ENCODE data around the gene P2RY8. TPM values are rescaled to one million over a fixed set of nuclear protein-coding genes. Genes with fewer than 3 reads are reported as not detected.
"Not testable (repeated sequence)": the region's sequence is repeated elsewhere in the genome, so short reads cannot be mapped to it uniquely, and the experiment has no call there.

Gene P2RY8
- total RNA-seq, 2 donors from 2014 or later = 18.9 TPM

DNA sequence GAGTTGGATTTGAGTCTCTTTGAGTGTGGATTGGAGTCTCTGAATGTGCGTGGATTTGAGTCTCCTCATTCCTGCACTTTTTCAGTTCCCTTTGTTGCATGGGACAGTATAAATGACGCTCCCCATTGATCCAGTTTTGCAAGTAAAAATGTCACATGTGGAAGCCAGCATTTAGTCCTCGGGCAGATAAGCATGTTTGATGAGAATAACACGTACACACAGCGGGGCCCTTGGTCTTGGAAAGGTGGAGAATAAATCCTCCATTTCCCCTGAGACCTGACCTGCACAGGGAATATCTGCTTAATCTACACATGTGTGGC lies 8.1 kb downstream of the P2RY8 start:
- Mint-ChIP-seq H3K9me3 (no peaks in the 10 kb centered on the region), H3K36me3 (no peaks in the 10 kb centered on the region), H3K27ac (no peak overlapping the region)
- DNase-seq (ENCODE audit: low spot score in 2 of 2) (no peak), ATAC-seq (no peak)

DNA sequence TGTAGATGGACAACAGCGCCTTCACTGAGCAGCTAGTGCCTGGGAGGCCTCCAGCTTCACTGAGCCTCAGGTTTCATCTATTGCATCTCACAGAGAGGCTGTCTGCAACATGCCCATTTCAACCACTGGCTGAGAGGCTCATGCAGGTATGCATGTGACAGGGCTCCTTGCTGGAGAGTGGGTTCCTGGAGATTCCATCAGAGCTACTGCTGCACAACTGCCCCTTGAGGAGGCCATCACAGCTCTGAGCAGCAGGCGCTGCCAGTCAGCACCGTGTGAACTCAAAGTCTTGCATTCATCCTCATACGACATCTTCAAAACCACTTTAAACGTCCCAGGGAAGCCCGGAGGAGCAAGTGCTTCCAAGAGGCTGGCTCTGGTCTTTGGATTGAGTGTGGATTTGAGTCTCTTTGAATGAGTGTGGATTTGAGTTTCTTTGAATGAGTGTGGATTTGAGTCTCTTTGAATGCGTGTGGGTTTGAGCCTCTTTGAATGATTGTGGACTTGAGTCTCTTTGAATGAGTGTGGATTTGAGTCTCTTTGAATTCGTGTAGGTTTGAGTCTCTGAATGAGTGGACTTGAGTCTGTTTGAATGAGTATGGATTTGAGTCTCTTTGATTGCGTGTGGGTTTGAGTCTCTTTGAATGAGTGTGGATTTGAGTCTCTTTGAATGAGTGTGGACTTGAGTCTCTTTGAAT lies 8.7 kb downstream of the P2RY8 start:
- H3K9me3 Mint-ChIP-seq = no peaks in the 10 kb centered on the region
- peak; percentile 71 to 90 for ATAC-seq
- DNase-seq (ENCODE audit: low spot score in 2 of 2) = peak in 1 of 2 donors; percentile 55
- no peaks in the 10 kb centered on the region for H3K36me3 Mint-ChIP-seq
- no peak overlapping the region for H3K27ac Mint-ChIP-seq

DNA sequence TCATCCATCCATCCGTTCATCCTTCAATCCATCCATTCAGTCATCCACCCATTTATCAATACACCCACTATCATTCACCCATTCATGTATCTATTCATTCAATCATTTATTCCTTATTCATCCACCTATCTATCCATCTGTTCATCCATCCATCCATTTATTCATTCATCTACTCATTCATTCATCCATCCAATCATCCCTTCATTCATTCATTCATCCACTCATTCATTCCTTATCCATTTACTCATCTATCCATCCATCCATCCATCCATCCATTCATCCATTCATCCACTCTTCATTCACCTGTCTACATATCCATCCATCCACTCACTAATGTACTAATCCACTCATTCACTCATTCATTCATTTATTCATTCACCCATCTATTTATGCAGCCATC lies 9.5 kb downstream of the P2RY8 start:
- no peak for DNase-seq (ENCODE audit: low spot score in 2 of 2)
- Mint-ChIP-seq H3K9me3 (no peaks in the 10 kb centered on the region), H3K36me3 (no peaks in the 10 kb centered on the region), H3K27ac (no peak overlapping the region)
- ATAC-seq = no peak

DNA sequence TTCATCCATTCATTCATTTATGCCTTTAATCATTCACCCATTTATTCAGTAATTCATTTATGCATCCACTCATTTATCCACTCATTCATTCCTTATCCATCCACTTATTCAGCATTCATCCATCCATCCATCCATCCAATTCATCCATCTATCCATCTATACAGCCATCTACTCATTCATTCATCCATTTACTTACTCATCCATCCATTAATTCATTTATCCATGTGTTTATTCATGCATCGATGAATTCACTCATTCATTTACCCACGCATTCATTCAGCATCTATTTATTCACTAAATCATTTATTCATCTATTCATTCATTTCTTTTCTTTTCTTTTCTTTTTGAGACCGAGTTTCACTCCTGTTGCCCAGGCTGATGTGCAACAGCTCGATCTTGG lies 10.4 kb downstream of the P2RY8 start:
- Mint-ChIP-seq H3K27ac (no peak overlapping the region), H3K9me3 (no peaks in the 10 kb centered on the region), H3K36me3 (no peaks in the 10 kb centered on the region)
- ATAC-seq = no peak
- no peak for DNase-seq (ENCODE audit: low spot score in 2 of 2)

DNA sequence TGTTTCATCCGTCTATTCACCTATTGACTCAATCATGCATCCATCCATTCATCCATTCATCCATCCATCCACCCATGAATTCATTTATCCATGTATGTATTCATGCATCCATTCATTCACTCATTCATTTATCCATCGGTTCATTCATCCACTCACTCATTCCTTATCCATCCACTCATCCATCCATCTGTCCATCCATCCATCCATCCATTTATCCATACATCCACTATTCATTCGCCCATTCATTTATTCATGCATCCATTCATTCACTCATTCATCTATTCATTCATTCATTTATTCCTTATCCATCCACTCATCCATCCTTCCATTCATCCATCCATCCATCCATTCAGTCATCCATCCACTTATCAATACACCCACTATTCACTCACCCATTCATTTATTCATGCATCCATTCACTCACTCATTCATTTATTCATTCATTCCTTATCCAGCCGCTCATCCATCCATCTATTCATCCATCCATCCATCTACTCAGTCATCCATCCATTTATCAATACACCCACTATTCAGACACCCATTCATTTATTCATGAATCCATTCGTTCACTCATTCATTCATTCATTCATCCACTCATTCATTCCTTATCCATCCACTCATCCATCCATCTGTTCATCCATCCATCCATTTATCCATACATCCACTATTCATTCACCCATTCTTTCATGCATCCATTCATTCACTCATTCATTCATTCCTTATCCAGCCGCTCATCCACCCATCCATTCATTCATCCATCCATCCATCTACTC lies 11.2 kb downstream of the P2RY8 start:
- Mint-ChIP-seq H3K27ac (no peak overlapping the region), H3K36me3 (peaks cover 5% of the 10 kb centered on the region in 2 donors), H3K9me3 (no peaks in the 10 kb centered on the region)
- ATAC-seq (no peak), DNase-seq (ENCODE audit: low spot score in 2 of 2) (no peak)

DNA sequence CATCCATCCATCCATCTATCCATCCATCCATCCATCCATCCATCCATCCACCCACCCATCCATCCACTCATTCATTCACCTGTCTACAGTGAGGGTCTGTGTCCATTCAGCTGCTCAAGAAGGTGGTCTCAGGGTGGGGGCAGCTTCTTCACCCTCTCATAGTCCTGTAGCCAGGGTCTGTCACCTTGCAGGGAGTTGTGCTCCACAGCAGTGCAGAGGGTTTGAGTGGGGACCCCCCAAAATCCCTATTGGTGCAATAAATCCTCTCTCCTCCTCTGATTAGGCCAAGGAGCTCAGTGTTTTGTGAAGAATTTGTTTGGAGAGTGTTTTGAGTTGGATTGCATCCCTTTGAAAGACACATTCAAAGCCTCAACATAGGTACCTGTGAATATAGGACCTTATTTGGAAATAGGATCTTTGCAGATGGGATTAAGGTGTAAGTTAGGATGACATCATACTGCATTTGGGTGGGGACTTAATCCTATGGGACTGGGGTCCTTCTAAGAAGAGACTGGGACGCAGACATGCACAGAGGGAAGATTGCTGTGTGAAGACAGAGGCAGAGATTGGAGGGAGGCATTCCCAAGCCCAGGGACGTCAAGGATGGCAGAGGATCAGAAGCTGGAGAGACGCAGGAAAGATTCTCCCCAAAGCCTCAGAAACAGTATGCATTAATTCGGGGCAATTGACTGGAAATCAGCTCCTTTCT lies 12.0 kb downstream of the P2RY8 start:
- ATAC-seq (no peak), DNase-seq (ENCODE audit: low spot score in 2 of 2) (no peak)
- Mint-ChIP-seq H3K27ac (no peak overlapping the region), H3K36me3 (peaks cover 10 to 11% of the 10 kb centered on the region in 2 donors), H3K9me3 (peaks cover 5 to 7% of the 10 kb centered on the region in 2 donors)

DNA sequence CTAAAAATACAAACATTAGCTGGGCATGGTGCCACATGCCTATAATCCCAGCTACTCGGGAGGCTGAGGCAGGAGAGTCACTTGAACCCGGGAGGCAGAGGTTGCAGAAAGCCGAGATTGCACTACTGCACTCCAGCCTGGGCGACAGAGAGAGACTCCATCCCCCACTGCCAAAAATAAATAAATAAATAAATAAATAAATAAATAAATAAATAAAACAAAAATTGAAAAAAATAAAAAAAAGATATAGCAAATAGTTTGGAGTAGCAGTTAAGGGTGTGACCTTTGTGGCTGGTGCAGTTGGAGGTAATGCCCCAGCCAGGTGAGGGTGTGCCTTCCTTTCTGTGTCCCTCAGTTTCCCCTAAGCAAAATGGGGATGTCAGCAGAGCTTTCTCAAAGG lies 14.1 kb downstream of the P2RY8 start:
- Mint-ChIP-seq H3K36me3 (peaks cover 16 to 29% of the 10 kb centered on the region in 2 donors), H3K9me3 (peaks cover 7 to 23% of the 10 kb centered on the region in 2 donors)
- not testable (repeated sequence) for ATAC-seq; H3K27ac Mint-ChIP-seq; DNase-seq (ENCODE audit: low spot score in 2 of 2)

DNA sequence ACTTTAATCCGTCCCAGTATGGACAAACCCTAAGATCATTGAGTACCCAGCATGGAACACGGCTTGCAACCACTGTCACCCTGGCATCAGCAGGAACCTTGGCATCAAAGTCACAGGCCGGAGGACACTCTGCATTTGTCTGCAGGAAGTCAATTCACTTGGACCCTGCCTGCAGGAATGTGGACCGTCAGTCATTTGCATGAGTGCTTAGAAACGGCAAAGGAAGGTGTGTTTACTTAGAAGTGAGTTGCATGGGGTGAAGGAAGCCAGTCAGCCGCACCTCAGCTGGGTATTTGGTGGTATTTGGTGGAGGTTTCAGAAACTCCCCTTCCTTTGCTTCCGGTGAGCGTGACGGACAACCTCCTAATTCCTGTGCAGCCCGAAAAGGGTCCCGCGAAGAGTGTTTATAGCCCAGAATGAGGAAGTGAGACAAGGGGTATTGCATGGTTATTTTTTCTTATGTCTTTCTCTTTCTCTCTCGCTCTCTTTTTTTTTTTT lies 15.5 kb downstream of the P2RY8 start:
- H3K36me3 Mint-ChIP-seq = peaks cover 16 to 29% of the 10 kb centered on the region in 2 donors
- H3K27ac Mint-ChIP-seq = peak overlapping the region; percentile 81 to 87
- DNase-seq (ENCODE audit: low spot score in 2 of 2) = peak; percentile 44 to 69
- H3K9me3 Mint-ChIP-seq = peaks cover 7 to 23% of the 10 kb centered on the region in 2 donors
- peak; percentile 83 to 91 for ATAC-seq

DNA sequence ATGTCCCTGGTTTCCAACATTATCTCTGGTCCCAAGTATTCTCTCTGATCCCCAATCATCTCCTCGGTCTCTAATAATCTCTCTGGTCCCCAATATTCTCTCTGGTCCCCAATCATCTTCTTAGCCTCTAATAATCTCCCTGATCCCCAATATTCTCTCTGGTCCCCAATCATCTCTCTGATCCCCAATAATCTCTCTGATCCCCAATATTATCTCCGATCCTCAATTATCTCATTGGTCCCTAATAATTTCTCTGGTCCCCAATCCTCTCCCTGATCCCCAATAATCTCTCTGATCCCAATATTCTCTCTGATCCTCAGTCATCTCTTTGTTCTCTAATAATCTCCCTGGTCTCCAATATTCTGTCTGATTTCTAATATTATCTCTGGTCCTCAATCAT lies 16.6 kb downstream of the P2RY8 start:
- H3K36me3 Mint-ChIP-seq = peaks cover 16 to 29% of the 10 kb centered on the region in 2 donors
- H3K9me3 Mint-ChIP-seq = peaks cover 7 to 23% of the 10 kb centered on the region in 2 donors
- DNase-seq (ENCODE audit: low spot score in 2 of 2) = no peak
- H3K27ac Mint-ChIP-seq = peak overlapping the region; percentile 87 to 91
- ATAC-seq = no peak

DNA sequence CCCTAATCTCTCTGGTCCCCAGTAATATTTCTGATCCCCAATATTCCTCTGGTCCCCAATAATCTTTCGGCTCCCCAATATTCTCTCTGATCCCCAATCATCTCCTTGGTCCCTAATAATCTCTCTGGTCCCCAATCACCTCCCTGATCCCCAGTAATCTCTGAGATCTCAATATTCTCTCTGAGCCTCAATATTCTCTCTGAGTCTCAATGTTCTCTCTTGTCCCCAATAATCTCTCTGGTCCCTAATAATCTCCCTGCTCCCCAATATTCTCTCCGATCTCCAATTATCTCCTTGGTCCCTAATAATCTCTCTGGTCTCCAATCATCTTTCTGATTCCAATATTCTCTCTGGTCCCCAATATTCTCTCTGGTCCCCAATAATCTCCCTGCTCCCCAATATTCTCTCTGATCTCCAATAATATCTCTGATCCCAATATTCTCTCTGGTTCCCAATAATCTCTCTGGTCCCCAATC lies 17.9 kb downstream of the P2RY8 start:
- H3K27ac Mint-ChIP-seq = peak overlapping the region in 1 of 2 donors; percentile 44
- DNase-seq (ENCODE audit: low spot score in 2 of 2) (no peak), ATAC-seq (no peak)
- H3K36me3 Mint-ChIP-seq = peaks cover 16 to 30% of the 10 kb centered on the region in 2 donors
- peaks cover 7 to 24% of the 10 kb centered on the region in 2 donors for H3K9me3 Mint-ChIP-seq

DNA sequence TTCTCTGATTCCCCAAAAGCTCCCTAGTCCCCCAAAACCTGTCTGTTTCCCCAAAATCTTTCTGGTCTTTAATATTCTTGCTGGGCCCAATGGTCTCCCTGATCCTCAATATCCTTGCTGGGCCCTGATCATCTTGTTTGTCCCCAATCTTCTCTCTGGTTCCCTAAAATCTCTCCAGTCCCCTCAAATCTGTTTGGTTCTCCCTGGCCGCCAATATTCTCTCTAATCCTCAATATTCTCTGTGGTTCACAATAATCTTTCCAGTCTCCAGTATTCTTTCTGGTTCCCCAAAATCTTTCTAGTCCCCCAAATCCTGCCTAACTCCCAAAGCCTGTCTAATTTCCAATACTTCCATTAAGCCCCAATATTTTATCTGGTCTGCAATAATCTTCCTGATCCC lies 18.5 kb downstream of the P2RY8 start:
- peaks cover 20 to 36% of the 10 kb centered on the region in 2 donors for H3K36me3 Mint-ChIP-seq
- DNase-seq (ENCODE audit: low spot score in 2 of 2) (no peak), ATAC-seq (no peak)
- peak overlapping the region in 1 of 2 donors; percentile 44 for H3K27ac Mint-ChIP-seq
- peaks cover 11 to 29% of the 10 kb centered on the region in 2 donors for H3K9me3 Mint-ChIP-seq

DNA sequence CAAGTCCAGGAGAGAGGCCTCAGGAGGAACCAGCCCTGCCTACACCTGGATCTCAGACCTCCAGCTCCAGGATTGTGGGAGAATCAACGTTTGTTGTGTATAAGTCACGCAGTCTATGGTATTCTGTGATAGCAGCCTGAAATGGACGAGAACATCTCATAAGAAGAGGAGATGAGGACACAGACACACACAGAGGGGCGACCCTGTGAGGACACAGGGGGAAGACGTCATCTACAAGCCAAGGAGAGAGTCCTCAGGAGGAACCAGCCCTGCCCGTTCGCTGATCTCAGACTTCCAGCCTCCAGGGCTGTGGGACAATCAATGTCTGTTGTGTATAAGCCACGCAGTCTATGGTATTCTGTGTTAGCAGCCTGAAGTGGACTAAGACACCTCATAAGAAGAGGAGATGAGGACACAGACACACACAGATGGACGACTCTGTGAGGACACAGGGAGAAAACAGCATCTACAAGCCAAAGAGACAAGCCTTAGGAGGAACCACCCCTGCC lies 20.3 kb downstream of the P2RY8 start:
- DNase-seq (ENCODE audit: low spot score in 2 of 2) (no peak), ATAC-seq (no peak)
- Mint-ChIP-seq H3K9me3 (peaks cover 11 to 35% of the 10 kb centered on the region in 2 donors), H3K27ac (peak overlapping the region; percentile 3 to 73), H3K36me3 (peaks cover 33 to 50% of the 10 kb centered on the region in 2 donors)

DNA sequence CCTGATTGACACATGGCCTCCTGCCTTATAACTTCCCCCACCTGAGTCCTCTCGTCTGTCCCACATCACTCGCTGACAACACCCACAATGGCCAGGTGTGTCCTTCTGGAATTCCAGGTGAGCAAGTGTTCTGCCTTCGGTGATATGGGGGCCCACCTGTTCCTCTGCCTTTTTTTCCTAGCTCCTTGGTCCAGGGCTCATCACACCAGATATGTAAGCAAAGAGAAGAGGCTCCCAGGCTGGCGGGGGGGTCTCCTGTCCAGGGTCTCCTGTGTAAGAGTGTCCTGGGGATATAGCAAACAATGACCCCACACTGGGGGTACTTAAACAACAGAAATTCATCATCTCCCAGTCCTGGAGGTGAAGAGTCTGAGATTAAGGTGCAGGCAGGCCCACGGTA lies 25.2 kb downstream of the P2RY8 start:
- ATAC-seq (no peak), DNase-seq (ENCODE audit: low spot score in 2 of 2) (no peak)
- Mint-ChIP-seq H3K36me3 (peaks cover 22 to 27% of the 10 kb centered on the region in 2 donors), H3K27ac (no peak overlapping the region), H3K9me3 (peaks cover 4 to 12% of the 10 kb centered on the region in 2 donors)

DNA sequence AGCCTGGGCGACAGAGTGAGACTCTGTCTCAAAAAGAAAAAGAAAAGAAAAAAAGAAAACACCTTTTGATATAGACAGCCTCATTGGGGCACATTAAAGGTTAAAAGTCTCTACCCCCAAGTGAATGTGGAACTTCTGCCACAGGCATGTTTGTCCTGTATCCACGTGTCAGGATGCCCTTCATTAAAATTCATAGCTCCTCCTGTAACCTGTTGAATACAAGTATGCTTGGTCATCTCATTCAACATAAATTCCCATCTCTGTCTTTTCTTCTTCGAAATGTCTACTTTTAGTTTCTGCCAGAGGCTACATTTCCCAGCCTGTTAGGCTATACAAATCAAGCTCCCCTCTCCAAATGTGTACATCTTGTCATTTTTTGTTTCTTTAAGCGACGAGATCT lies 25.8 kb downstream of the P2RY8 start:
- no peak overlapping the region for H3K27ac Mint-ChIP-seq

DNA sequence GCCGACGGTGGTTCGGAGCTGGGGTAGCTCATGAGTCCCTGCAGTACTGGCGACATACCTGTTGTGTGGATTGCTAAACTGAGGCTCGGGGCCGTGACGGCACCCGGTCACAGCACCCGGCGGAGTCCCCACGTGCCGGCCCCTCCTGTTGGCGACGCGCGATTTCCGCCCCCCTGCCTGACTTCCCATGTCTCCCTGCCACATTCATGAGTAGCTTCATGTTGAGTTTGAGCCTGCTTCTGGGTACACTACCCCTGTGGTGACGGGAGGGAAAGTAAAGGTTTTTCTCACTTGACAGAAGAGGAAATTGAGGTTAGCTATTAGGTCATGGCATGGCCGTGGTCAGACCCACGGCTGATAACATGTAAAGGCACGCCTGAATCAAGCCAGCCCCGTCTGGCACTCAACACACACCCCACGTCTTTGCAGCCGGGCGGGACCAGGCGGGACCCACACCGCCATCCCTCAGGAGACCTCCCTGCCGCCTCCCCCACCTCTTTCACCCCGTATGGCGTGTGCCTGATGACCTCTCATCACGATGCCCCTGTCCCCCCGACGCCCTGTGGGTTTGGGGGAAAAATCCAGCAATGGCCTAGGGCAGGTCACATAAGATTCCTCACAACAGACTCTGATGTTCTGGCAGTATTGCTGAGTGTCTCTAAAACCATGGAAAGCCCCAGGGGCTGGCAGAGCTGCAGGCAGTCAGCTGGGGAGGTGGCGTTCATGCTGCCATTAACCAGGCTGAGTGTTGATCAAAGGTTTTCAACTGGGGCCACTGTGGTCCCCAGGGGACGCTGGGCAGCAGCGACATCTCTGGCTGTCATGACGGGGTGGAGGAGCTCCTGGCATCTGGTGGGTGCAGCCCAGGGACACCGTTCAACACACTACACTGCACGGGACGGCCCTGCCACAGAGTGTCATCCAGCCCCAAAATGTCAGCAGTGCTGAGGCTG lies 29.2 kb downstream of the P2RY8 start:
- DNase-seq (ENCODE audit: low spot score in 2 of 2) (peak in 1 of 2 donors; percentile 64), ATAC-seq (peak; percentile 44 to 64)
- Mint-ChIP-seq H3K27ac (peak overlapping the region in 1 of 2 donors; percentile 58), H3K36me3 (peaks cover 10 to 13% of the 10 kb centered on the region in 2 donors), H3K9me3 (no peaks in the 10 kb centered on the region)

More for the DNA sequence above, 25.8 kb downstream of the P2RY8 start:
- ATAC-seq = no peak
- Mint-ChIP-seq H3K9me3 (peaks cover 4 to 12% of the 10 kb centered on the region in 2 donors), H3K36me3 (peaks cover 22 to 27% of the 10 kb centered on the region in 2 donors)
- DNase-seq (ENCODE audit: low spot score in 2 of 2) = no peak

DNA sequence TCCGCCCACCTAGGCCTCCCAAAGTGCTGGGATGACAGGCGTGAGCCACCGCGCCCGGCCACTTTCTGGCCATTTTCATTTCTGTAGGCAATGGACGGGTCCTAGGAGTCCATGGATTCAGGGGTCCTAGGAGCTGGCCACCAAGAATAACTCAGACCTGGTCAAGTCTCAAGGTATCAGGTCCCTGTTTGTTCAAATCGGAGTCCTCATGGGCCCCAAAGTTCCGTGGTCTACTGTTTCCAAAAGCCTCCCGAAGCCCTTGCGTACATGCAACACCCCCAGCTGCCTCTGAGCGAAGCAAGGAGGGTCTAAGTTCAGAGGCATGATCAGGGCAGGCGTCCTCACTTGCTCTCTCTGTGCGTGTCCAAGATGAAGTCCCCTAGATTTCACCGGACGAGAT lies 30.1 kb downstream of the P2RY8 start:
- no peak for ATAC-seq
- peaks cover 7 to 8% of the 10 kb centered on the region in 2 donors for H3K36me3 Mint-ChIP-seq
- H3K9me3 Mint-ChIP-seq = no peaks in the 10 kb centered on the region
- H3K27ac Mint-ChIP-seq = no peak overlapping the region
- DNase-seq (ENCODE audit: low spot score in 2 of 2) = no peak

All from activated naive CD4-positive, alpha-beta T cell treated with anti-CD3 and anti-CD28 coated beads, Interleukin-2, amount 50 U/mL, for 72 hours (primary cell).